ENCODE results near the gene MTMR10.

- TF ChIP-seq POLR2AphosphoS5 (IDR thresholded peaks at IDR 0.05; ENCODE audit: low read depth, low read length) (no peak), TAF1 (IDR thresholded peaks at IDR 0.05; ENCODE audit: low read depth, low read length) (no peak), POLR2A (IDR thresholded peaks at IDR 0.05; ENCODE audit: low read depth, low read length) (no peak)
Observed at GRCh38 chr15:30941520-30941919, 49.9 kb downstream of the MTMR10 start.

Measured in GM12891 (cell line).